HEK293 (cell line): ENCODE data around the gene THOC1.

ENCODE experiments used
- GLIS2 ChIP-seq: fragments of 450-650 bp; formaldehyde crosslinking; IDR thresholded peaks from 2 replicates; pipeline ENCODE4 v1.5.1; 2016; ENCODE audit warnings: missing biosample characterization, missing genetic modification characterization
- HOXC10 ChIP-seq: sonication (generic); formaldehyde crosslinking; IDR thresholded peaks from 2 replicates; pipeline ENCODE4 v1.8.1; 2023; ENCODE audit warnings: mild to moderate bottlenecking, missing genetic modification reagents
- IKZF3 ChIP-seq: fragments of 450-650 bp; IDR thresholded peaks from 2 replicates; pipeline ENCODE4 v1.5.0; 2018; ENCODE audit warnings: missing biosample characterization, mild to moderate bottlenecking, missing genetic modification characterization, moderate library complexity
- KLF16 ChIP-seq: fragments of 450-650 bp; formaldehyde crosslinking; IDR thresholded peaks from 2 replicates; pipeline ENCODE4 v1.5.1; 2017; ENCODE audit warnings: missing biosample characterization, missing genetic modification characterization
- KLF17 ChIP-seq: fragments of 450-650 bp; formaldehyde crosslinking; IDR thresholded peaks from 2 replicates; pipeline ENCODE4 v1.5.1; 2016; ENCODE audit warnings: missing biosample characterization, missing genetic modification characterization
- OSR2 ChIP-seq: fragments of 450-650 bp; formaldehyde crosslinking; IDR thresholded peaks from 2 replicates; pipeline ENCODE4 v1.5.1; 2016; ENCODE audit warnings: missing biosample characterization, missing genetic modification characterization
- TRIM28 ChIP-seq: IDR thresholded peaks from 2 replicates; pipeline ENCODE4 v1.6.1; 2011; ENCODE audit warnings: low read length, control low read depth, borderline replicate concordance
- ZBTB7A ChIP-seq: fragments of 450-650 bp; formaldehyde crosslinking; IDR thresholded peaks from 2 replicates; pipeline ENCODE4 v1.5.1; 2016; ENCODE audit warnings: low read depth, missing biosample characterization, missing genetic modification characterization
- ZBTB8A ChIP-seq: fragments of 450-650 bp; formaldehyde crosslinking; IDR thresholded peaks from 2 replicates; pipeline ENCODE4 v1.5.1; 2016; ENCODE audit warnings: missing biosample characterization, missing genetic modification characterization
- ZNF10 ChIP-seq: fragments of 450-650 bp; formaldehyde crosslinking; IDR thresholded peaks from 2 replicates; pipeline ENCODE4 v1.5.1; 2017; ENCODE audit warnings: missing biosample characterization, missing genetic modification characterization
- ZNF112 ChIP-seq: fragments of 450-650 bp; formaldehyde crosslinking; IDR thresholded peaks from 2 replicates; pipeline ENCODE4 v1.5.0; 2017; ENCODE audit warnings: missing biosample characterization, missing genetic modification characterization
- ZNF157 ChIP-seq: fragments of 450-650 bp; formaldehyde crosslinking; IDR thresholded peaks from 2 replicates; pipeline ENCODE4 v1.5.1; 2016; ENCODE audit warnings: missing biosample characterization, missing genetic modification characterization
- ZNF184 ChIP-seq: fragments of 450-650 bp; IDR thresholded peaks from 2 replicates; pipeline ENCODE4 v1.5.1; 2018; ENCODE audit warnings: missing biosample characterization, mild to moderate bottlenecking, missing genetic modification characterization
- ZNF23 ChIP-seq: fragments of 450-650 bp; formaldehyde crosslinking; IDR thresholded peaks from 2 replicates; pipeline ENCODE4 v1.5.1; 2016; ENCODE audit warnings: missing biosample characterization, missing genetic modification characterization, borderline replicate concordance
- ZNF391 ChIP-seq: fragments of 450-650 bp; formaldehyde crosslinking; IDR thresholded peaks from 2 replicates; pipeline ENCODE4 v1.5.1; 2016; ENCODE audit warnings: low read depth, missing biosample characterization, missing genetic modification characterization, borderline replicate concordance
- ZNF423 ChIP-seq: fragments of 450-650 bp; formaldehyde crosslinking; IDR thresholded peaks from 2 replicates; pipeline ENCODE4 v1.5.1; 2016; ENCODE audit warnings: missing biosample characterization, missing genetic modification characterization
- ZNF473 ChIP-seq: fragments of 450-650 bp; formaldehyde crosslinking; IDR thresholded peaks from 2 replicates; pipeline ENCODE4 v1.5.1; 2017; ENCODE audit warnings: missing biosample characterization, missing genetic modification characterization
- ZNF48 ChIP-seq: fragments of 450-650 bp; formaldehyde crosslinking; IDR thresholded peaks from 2 replicates; pipeline ENCODE4 v1.5.1; 2016; ENCODE audit warnings: missing biosample characterization, missing genetic modification characterization
- ZNF521 ChIP-seq: fragments of 450-650 bp; formaldehyde crosslinking; IDR thresholded peaks from 2 replicates; pipeline ENCODE4 v1.5.1; 2017; ENCODE audit warnings: missing biosample characterization, mild to moderate bottlenecking, missing genetic modification characterization
- ZNF530 ChIP-seq: fragments of 450-650 bp; formaldehyde crosslinking; IDR thresholded peaks from 2 replicates; pipeline ENCODE4 v1.5.1; 2016; ENCODE audit warnings: low read depth, missing biosample characterization, missing genetic modification characterization
- ZNF558 ChIP-seq: fragments of 450-650 bp; formaldehyde crosslinking; IDR thresholded peaks from 2 replicates; pipeline ENCODE4 v1.5.1; 2016; ENCODE audit warnings: missing biosample characterization, missing genetic modification characterization
- ZNF623 ChIP-seq: fragments of 450-650 bp; formaldehyde crosslinking; IDR thresholded peaks from 2 replicates; pipeline ENCODE4 v1.5.1; 2016; ENCODE audit warnings: missing biosample characterization, missing genetic modification characterization
- ZNF626 ChIP-seq: fragments of 450-650 bp; sonication (Bioruptor Pico); formaldehyde crosslinking; IDR thresholded peaks from 2 replicates; pipeline ENCODE4 v1.5.1; 2018; ENCODE audit warnings: missing biosample characterization, missing genetic modification characterization, inconsistent platforms
- ZNF645 ChIP-seq: fragments of 450-650 bp; formaldehyde crosslinking; IDR thresholded peaks from 2 replicates; pipeline ENCODE4; 2016; ENCODE audit warnings: missing biosample characterization, missing genetic modification characterization
- ZNF660 ChIP-seq: fragments of 450-650 bp; IDR thresholded peaks from 2 replicates; pipeline ENCODE4 v1.5.1; 2018; ENCODE audit warnings: missing biosample characterization, mild to moderate bottlenecking, missing genetic modification characterization
- ZNF707 ChIP-seq: fragments of 450-650 bp; formaldehyde crosslinking; IDR thresholded peaks from 2 replicates; pipeline ENCODE4 v1.5.1; 2016; ENCODE audit warnings: missing biosample characterization, missing genetic modification characterization
- ZNF843 ChIP-seq: fragments of 450-650 bp; formaldehyde crosslinking; IDR thresholded peaks from 2 replicates; pipeline ENCODE4 v1.5.1; 2016; ENCODE audit warnings: missing biosample characterization, missing genetic modification characterization
- TF ChIP-seq, protein P1 (sequence below): fragments of 450-650 bp; formaldehyde crosslinking; IDR thresholded peaks from 2 replicates; pipeline ENCODE4 v1.5.1; 2016; ENCODE audit warnings: missing biosample characterization, missing genetic modification characterization, borderline replicate concordance
- TF ChIP-seq, protein P2 (sequence below): fragments of 450-650 bp; formaldehyde crosslinking; IDR thresholded peaks from 2 replicates; pipeline ENCODE4 v1.5.1; 2016; ENCODE audit warnings: missing biosample characterization, missing genetic modification characterization
- TF ChIP-seq, protein P3 (sequence below): fragments of 450-650 bp; formaldehyde crosslinking; IDR thresholded peaks from 2 replicates; pipeline ENCODE4 v1.5.1; 2016; ENCODE audit warnings: missing biosample characterization, missing genetic modification characterization, low read depth

THOC1 gene

GRCh38 chr18:267688-268552 lies at the start of gene THOC1 (continued):
- no peak for TF ChIP-seq ZNF473
- no peak for TF ChIP-seq ZNF521 (tag by site-specific recombination)
- TF ChIP-seq, protein P1, sequence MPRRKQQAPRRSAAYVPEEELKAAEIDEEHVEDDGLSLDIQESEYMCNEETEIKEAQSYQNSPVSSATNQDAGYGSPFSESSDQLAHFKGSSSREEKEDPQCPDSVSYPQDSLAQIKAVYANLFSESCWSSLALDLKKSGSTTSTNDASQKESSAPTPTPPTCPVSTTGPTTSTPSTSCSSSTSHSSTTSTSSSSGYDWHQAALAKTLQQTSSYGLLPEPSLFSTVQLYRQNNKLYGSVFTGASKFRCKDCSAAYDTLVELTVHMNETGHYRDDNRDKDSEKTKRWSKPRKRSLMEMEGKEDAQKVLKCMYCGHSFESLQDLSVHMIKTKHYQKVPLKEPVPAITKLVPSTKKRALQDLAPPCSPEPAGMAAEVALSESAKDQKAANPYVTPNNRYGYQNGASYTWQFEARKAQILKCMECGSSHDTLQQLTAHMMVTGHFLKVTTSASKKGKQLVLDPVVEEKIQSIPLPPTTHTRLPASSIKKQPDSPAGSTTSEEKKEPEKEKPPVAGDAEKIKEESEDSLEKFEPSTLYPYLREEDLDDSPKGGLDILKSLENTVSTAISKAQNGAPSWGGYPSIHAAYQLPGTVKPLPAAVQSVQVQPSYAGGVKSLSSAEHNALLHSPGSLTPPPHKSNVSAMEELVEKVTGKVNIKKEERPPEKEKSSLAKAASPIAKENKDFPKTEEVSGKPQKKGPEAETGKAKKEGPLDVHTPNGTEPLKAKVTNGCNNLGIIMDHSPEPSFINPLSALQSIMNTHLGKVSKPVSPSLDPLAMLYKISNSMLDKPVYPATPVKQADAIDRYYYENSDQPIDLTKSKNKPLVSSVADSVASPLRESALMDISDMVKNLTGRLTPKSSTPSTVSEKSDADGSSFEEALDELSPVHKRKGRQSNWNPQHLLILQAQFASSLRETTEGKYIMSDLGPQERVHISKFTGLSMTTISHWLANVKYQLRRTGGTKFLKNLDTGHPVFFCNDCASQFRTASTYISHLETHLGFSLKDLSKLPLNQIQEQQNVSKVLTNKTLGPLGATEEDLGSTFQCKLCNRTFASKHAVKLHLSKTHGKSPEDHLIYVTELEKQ, result no peak
- peak; percentile 86 for TF ChIP-seq KLF16 (tag by site-specific recombination)
- TF ChIP-seq ZNF843 (tag by site-specific recombination), result peak; percentile 52; the same call in 1 of the 2 replicates
- no peak for TF ChIP-seq TRIM28
- no peak for TF ChIP-seq ZNF157 (tag by site-specific recombination)
- TF ChIP-seq ZNF423 (tag by site-specific recombination), result no peak
- TF ChIP-seq ZNF112 (tag by site-specific recombination), result no peak
- peak; percentile 61 for TF ChIP-seq ZNF660 (tag by site-specific recombination)
- TF ChIP-seq HOXC10 (CRISPR knock-in tag), result peak; percentile 83; the same call in 1 of the 2 replicates
- TF ChIP-seq ZNF10 (tag by site-specific recombination), result no peak
- TF ChIP-seq, protein P2, sequence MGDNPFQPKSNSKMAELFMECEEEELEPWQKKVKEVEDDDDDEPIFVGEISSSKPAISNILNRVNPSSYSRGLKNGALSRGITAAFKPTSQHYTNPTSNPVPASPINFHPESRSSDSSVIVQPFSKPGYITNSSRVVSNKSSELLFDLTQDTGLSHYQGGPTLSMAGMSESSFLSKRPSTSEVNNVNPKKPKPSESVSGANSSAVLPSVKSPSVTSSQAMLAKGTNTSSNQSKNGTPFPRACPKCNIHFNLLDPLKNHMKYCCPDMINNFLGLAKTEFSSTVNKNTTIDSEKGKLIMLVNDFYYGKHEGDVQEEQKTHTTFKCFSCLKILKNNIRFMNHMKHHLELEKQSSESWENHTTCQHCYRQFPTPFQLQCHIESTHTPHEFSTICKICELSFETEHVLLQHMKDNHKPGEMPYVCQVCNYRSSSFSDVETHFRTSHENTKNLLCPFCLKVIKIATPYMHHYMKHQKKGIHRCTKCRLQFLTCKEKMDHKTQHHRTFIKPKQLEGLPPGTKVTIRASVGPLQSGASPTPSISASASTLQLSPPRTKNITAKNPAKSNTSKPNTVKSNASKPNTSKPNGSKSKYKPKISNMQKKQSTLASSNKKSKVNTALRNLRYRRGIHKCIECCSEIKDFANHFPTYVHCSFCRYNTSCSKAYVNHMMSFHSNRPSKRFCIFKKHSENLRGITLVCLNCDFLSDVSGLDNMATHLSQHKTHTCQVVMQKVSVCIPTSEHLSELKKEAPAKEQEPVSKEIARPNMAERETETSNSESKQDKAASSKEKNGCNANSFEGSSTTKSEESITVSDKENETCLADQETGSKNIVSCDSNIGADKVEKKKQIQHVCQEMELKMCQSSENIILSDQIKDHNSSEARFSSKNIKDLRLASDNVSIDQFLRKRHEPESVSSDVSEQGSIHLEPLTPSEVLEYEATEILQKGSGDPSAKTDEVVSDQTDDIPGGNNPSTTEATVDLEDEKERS (tag by site-specific recombination), result peak; percentile 53
- TF ChIP-seq ZNF530 (tag by site-specific recombination), result no peak
- no peak for TF ChIP-seq ZNF707
- peak; percentile 79; the same call in 1 of the 2 replicates for TF ChIP-seq ZNF391 (tag by site-specific recombination)
- no peak for TF ChIP-seq ZNF558 (tag by site-specific recombination)
- TF ChIP-seq GLIS2 (tag by site-specific recombination), result peak; percentile 64
- TF ChIP-seq, protein P3, sequence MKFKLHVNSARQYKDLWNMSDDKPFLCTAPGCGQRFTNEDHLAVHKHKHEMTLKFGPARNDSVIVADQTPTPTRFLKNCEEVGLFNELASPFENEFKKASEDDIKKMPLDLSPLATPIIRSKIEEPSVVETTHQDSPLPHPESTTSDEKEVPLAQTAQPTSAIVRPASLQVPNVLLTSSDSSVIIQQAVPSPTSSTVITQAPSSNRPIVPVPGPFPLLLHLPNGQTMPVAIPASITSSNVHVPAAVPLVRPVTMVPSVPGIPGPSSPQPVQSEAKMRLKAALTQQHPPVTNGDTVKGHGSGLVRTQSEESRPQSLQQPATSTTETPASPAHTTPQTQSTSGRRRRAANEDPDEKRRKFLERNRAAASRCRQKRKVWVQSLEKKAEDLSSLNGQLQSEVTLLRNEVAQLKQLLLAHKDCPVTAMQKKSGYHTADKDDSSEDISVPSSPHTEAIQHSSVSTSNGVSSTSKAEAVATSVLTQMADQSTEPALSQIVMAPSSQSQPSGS (tag by site-specific recombination), result peak; percentile 94
- no peak; the same call in 1 of the 2 replicates for TF ChIP-seq ZNF623
- peak; percentile 72; the same call in 1 of the 2 replicates for TF ChIP-seq KLF17 (tag by site-specific recombination)
- no peak for TF ChIP-seq ZNF23 (tag by site-specific recombination)
- TF ChIP-seq ZBTB7A (tag by site-specific recombination), result 0 out of 2 replicates have a peak, but pooled peaks have one; percentile 14
- no peak for TF ChIP-seq ZNF645
- no peak for TF ChIP-seq ZNF184
- TF ChIP-seq ZBTB8A (tag by site-specific recombination), result peak; percentile 92
- no peak for TF ChIP-seq ZNF48 (tag by site-specific recombination)
- 0 out of 2 replicates have a peak, but pooled peaks have one; percentile 8 for TF ChIP-seq IKZF3 (tag by site-specific recombination)
- no peak for TF ChIP-seq OSR2
- TF ChIP-seq ZNF626, result no peak
